MCF 10A (cell line): ENCODE data around the gene MAML2. TPM values are rescaled to one million over a fixed set of nuclear protein-coding genes. Genes with fewer than 3 reads are reported as not detected.

Experiments
- BruUV-seq: library from RNA; stranded (reverse); fragments of 400-500 nt; replicated peaks from 2 replicates; lab custom pipeline; 2021; lab: Mats Ljungman, UMichigan
- CTCF ChIA-PET: fragments of 300-600 bp; sonication (Branson Sonifier 250); formaldehyde crosslinking; extraction: SDS; loops from one replicate; lab custom pipeline; 2021; ENCODE audit warnings: antibody characterized with exemption, inconsistent platforms; lab: Yijun Ruan, JAX
- POLR2A ChIA-PET: fragments of 300-600, 350-650 bp; sonication (Branson Sonifier 250); formaldehyde crosslinking; extraction: SDS; loops from one replicate; lab custom pipeline; 2020; ENCODE audit warnings: antibody characterized with exemption, inconsistent platforms; lab: Yijun Ruan, JAX
- DNase-seq: peaks from one replicate; pipeline ENCODE4 v3.0.0-alpha.2; 2018; ENCODE audit not compliant: unreplicated experiment
- H3K27ac Mint-ChIP-seq: one replicate; pipeline ENCODE4 v1.8.0; 2022; ENCODE audit warnings: mild to moderate bottlenecking, low read depth, mixed read lengths; ENCODE audit not compliant: unreplicated experiment
- H3K27me3 Mint-ChIP-seq: one replicate; pipeline ENCODE4 v1.8.0; 2022; ENCODE audit warnings: mixed read lengths; ENCODE audit not compliant: insufficient read depth, unreplicated experiment
- H3K36me3 Mint-ChIP-seq: one replicate; pipeline ENCODE4 v1.8.0; 2022; ENCODE audit warnings: mild to moderate bottlenecking, moderate library complexity, mixed read lengths; ENCODE audit not compliant: insufficient read depth, unreplicated experiment
- H3K4me1 Mint-ChIP-seq: one replicate; pipeline ENCODE4 v1.8.0; 2022; ENCODE audit warnings: mixed read lengths; ENCODE audit not compliant: insufficient read depth, unreplicated experiment
- H3K4me3 Mint-ChIP-seq: one replicate; pipeline ENCODE4 v1.8.0; 2022; ENCODE audit warnings: mild to moderate bottlenecking, moderate library complexity, mixed read lengths; ENCODE audit not compliant: unreplicated experiment
- H3K9me3 Mint-ChIP-seq: one replicate; pipeline ENCODE4 v1.8.0; 2022; ENCODE audit warnings: mixed read lengths; ENCODE audit not compliant: unreplicated experiment
- CTCF ChIP-seq: fragments of 200-600 bp; IDR thresholded peaks from one replicate; pipeline ENCODE4 v1.8.0; 2022; ENCODE audit warnings: antibody characterized with exemption, mild to moderate bottlenecking; ENCODE audit not compliant: unreplicated experiment
- intact Hi-C: fragments of 100-400 bp; cut with micrococcal nuclease; formaldehyde crosslinking; loops from 2 replicates; pipeline ENCODE4 v1.14.1; 2022
- total RNA-seq: library from RNA; stranded (reverse); gene quantifications from 2 replicates; pipeline ENCODE4 v1.2.3, GENCODE V29; 2022

The MAML2 gene
- total RNA-seq, 1 experiment from 2014 or later, result 8.6 TPM

- POLR2A ChIA-PET, result interaction anchor here (0.5 to 3.5 kb wide), 36 partner anchors 9 to 1683 kb away, joined by 3 to 42 read pairs (median 3); partner anchors contain the start of genes CEP57, FAM76B, MAML2 and SRSF8
- CTCF ChIA-PET, result interaction anchor here (0.5 to 3.5 kb wide), 12 partner anchors 9 to 1639 kb away, joined by 3 to 15 read pairs (median 4); partner anchors contain the start of gene MAML2
- intact Hi-C loops, result loop anchor here (1.0 to 2.0 kb wide), 2 partner anchors 465 to 554 kb away; partner anchors contain the start of gene MTMR2
- BruUV-seq, result no TSS peak
- Mint-ChIP-seq H3K27ac (peak within 1 kb of the TSS; percentile 93), H3K36me3 (peaks cover 4% of the 10 kb centered on the region), H3K4me3 (peak within 1 kb of the TSS; percentile 77), H3K9me3 (no peaks in the 10 kb centered on the region), H3K4me1 (peaks cover 11% of the 10 kb centered on the region), H3K27me3 (no peaks in the 10 kb centered on the region)
- DNase-seq, result peak; percentile 98
- no peak for TF ChIP-seq CTCF
Observed at GRCh38 chr11:96389720-96390487, 46.9 kb upstream of the MAML2 start, which contains the start of the genes CCDC82 and JRKL. TSS of gene CCDC82 (minus strand) at chr11:96389912. CDS start at chr11:96384747, 5,165 bp downstream. TSS of gene JRKL (plus strand) at chr11:96390013. CDS start at chr11:96390650, 637 bp downstream.

GRCh38 chr11:96388891-96389719 lies 46.1 kb upstream of the MAML2 start:
- Mint-ChIP-seq H3K9me3 (no peaks in the 10 kb centered on the region), H3K27me3 (no peaks in the 10 kb centered on the region), H3K27ac (peak overlapping the region; percentile 93), H3K4me3 (peak overlapping the region; percentile 77), H3K36me3 (peaks cover 9% of the 10 kb centered on the region), H3K4me1 (peaks cover 11% of the 10 kb centered on the region)
- BruUV-seq, result TSS peak; percentile 31
- ChIA-PET CTCF (interaction anchor here (0.5 to 3.5 kb wide), 12 partner anchors 46 to 1639 kb away, joined by 3 to 15 read pairs (median 3); partner anchors contain the start of gene MAML2), POLR2A (interaction anchor here (0.5 to 3.5 kb wide), 32 partner anchors 10 to 1682 kb away, joined by 3 to 42 read pairs (median 3); partner anchors contain the start of genes CEP57, FAM76B, MAML2 and SRSF8)
- no peak for TF ChIP-seq CTCF
- DNase-seq, result no peak
- intact Hi-C loops, result loop anchor here (1.0 to 2.0 kb wide), 2 partner anchors 464 to 553 kb away; partner anchors contain the start of gene MTMR2

- TF ChIP-seq CTCF, result no peak
- Mint-ChIP-seq H3K27ac (no peak overlapping the region), H3K4me3 (no peak overlapping the region), H3K9me3 (no peaks in the 10 kb centered on the region), H3K4me1 (peaks cover 6% of the 10 kb centered on the region), H3K27me3 (no peaks in the 10 kb centered on the region), H3K36me3 (peaks cover 21% of the 10 kb centered on the region)
- CTCF ChIA-PET, result interaction anchor here (0.9 kb wide), 1 partner anchor 9 kb away, joined by 3 read pairs; no protein-coding TSS in a partner anchor
- POLR2A ChIA-PET, result no interaction called here
- DNase-seq, result no peak
- intact Hi-C loops, result no loop called here
- BruUV-seq, result no TSS peak
Observed at GRCh38 chr11:96385187-96385586, 42.2 kb upstream of the MAML2 start.
